HCT116 (cell line): ENCODE measurements around the gene HDDC3. TPM values are rescaled to one million over a fixed set of nuclear protein-coding genes. Genes with fewer than 3 reads are reported as not detected.

Experiments used
- CEBPB ChIP-seq: IDR thresholded peaks from 2 replicates; pipeline ENCODE4 v1.6.1; 2012; ENCODE audit warnings: low read depth
- EGR1 ChIP-seq: IDR thresholded peaks from 2 replicates; pipeline ENCODE4 v1.6.1; 2012; ENCODE audit warnings: low read depth
- ELF1 ChIP-seq: IDR thresholded peaks from 2 replicates; pipeline ENCODE4 v1.6.1; 2012; ENCODE audit warnings: low read depth, borderline replicate concordance
- EZH2 ChIP-seq: fragments of 200-600 bp; sonication (generic); IDR thresholded peaks from 2 replicates; pipeline ENCODE4 v1.6.1; 2017; ENCODE audit warnings: antibody characterized with exemption, mixed run types
- JUND ChIP-seq: IDR thresholded peaks from 2 replicates; pipeline ENCODE4 v1.6.1; 2012
- POLR2AphosphoS5 ChIP-seq: IDR thresholded peaks from 2 replicates; pipeline ENCODE4 v1.6.1; 2011; ENCODE audit warnings: mild to moderate bottlenecking, low read depth, low read length, moderate library complexity
- TCF7L2 ChIP-seq: IDR thresholded peaks from 2 replicates; pipeline ENCODE4 v1.7.0; 2011; ENCODE audit warnings: borderline replicate concordance, inconsistent platforms; ENCODE audit not compliant: insufficient read depth, insufficient read length; ENCODE audit errors: extremely low read depth
- total RNA-seq: library from RNA; stranded (reverse); gene quantifications from one replicate; pipeline ENCODE4 v1.2.1, GENCODE V29; 2021; ENCODE audit not compliant: unreplicated experiment
- TF ChIP-seq, protein P1 (sequence below): IDR thresholded peaks from 2 replicates; pipeline ENCODE4 v1.6.1; 2012
- TF ChIP-seq, protein P2 (sequence below), 3 experiments: fragments of 200-600 bp in 1 of 3; sonication (generic) in 1 of 3; IDR thresholded peaks in 2 of 3; conservative IDR thresholded peaks in 1 of 3; 2 replicates each; pipeline ENCODE4 v1.5.1; 2012 to 2017; ENCODE audit warnings: low read depth in 2 of 3, low read length in 2 of 3, antibody characterized with exemption in 1 of 3, borderline replicate concordance in 1 of 3, control low read depth in 1 of 3, mild to moderate bottlenecking in 1 of 3, mixed read lengths in 1 of 3, mixed run types in 1 of 3, moderate library complexity in 1 of 3; ENCODE audit not compliant: insufficient read depth in 1 of 3
- TF ChIP-seq, protein P3 (sequence below): IDR thresholded peaks from 2 replicates; pipeline ENCODE4 v1.6.1; 2012; ENCODE audit warnings: low read depth

HDDC3 gene
- total RNA-seq, 1 experiment from 2014 or later, result 20.4 TPM

DNA sequence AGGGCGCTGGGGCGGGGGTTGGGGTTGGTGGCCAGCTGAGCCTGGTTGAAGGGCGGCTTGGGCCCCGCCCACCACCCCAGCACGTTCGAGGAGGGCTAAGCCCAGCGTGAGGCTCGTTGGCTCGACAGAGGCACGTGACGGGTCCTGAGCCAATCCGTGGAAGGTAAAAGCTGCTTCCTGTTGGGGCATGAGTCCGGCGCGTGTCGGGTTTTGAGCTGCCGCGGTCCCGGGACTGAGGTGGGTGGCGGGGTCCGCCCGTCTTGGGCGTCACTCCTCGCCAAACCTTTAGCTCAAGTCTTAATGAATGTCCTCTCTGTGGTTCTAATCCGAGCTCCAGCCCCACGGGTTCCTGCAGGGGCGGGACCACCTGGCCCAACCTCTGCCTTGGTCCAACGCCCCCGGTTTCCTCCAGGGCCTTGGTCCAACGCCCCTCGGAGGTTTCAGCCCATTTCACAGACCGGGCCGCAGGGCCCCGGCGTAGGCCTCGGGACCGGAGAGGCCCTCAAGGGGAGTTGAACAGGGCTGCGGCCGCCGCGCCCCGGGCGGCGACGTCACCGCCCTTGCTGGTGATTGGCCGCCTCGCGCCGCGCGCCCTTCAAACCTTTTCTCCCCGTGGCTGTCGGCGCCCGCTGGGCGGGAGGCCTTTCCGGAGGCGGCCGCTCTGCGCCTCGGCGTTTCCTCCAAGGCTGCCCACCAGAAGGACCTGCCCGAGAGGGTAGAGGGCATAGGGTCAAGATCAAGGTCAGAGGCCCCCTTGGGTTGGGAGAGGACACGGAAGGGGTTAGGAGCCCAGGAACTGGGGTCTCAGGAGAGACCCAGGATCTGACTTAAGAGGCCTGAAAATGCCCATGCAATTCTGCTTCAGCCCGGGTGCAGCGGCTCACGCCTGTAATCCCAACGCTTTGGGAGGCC is 22.6 kb upstream of the HDDC3 start, which contains the start of gene RCCD1 (continued):
- peak; percentile 87 for TF ChIP-seq POLR2AphosphoS5
- no peak for TF ChIP-seq CEBPB
- TF ChIP-seq, protein P1, sequence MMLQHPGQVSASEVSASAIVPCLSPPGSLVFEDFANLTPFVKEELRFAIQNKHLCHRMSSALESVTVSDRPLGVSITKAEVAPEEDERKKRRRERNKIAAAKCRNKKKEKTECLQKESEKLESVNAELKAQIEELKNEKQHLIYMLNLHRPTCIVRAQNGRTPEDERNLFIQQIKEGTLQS, result no peak
- TF ChIP-seq EGR1, result peak; percentile 80
- no peak for TF ChIP-seq JUND
- peak; percentile 58 for TF ChIP-seq TCF7L2
- no peak; the same call in 1 of the 2 replicates for TF ChIP-seq ELF1
- TF ChIP-seq, protein P2, sequence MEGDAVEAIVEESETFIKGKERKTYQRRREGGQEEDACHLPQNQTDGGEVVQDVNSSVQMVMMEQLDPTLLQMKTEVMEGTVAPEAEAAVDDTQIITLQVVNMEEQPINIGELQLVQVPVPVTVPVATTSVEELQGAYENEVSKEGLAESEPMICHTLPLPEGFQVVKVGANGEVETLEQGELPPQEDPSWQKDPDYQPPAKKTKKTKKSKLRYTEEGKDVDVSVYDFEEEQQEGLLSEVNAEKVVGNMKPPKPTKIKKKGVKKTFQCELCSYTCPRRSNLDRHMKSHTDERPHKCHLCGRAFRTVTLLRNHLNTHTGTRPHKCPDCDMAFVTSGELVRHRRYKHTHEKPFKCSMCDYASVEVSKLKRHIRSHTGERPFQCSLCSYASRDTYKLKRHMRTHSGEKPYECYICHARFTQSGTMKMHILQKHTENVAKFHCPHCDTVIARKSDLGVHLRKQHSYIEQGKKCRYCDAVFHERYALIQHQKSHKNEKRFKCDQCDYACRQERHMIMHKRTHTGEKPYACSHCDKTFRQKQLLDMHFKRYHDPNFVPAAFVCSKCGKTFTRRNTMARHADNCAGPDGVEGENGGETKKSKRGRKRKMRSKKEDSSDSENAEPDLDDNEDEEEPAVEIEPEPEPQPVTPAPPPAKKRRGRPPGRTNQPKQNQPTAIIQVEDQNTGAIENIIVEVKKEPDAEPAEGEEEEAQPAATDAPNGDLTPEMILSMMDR (IDR thresholded peaks at IDR 0.05 in 2 of 3, conservative IDR thresholded peaks at IDR 0.05 in 1 of 3; ENCODE audit: borderline replicate concordance in 1 of 3, insufficient read depth in 1 of 3, low read depth in 2 of 3, low read length in 2 of 3), result no peak
- TF ChIP-seq, protein P3, sequence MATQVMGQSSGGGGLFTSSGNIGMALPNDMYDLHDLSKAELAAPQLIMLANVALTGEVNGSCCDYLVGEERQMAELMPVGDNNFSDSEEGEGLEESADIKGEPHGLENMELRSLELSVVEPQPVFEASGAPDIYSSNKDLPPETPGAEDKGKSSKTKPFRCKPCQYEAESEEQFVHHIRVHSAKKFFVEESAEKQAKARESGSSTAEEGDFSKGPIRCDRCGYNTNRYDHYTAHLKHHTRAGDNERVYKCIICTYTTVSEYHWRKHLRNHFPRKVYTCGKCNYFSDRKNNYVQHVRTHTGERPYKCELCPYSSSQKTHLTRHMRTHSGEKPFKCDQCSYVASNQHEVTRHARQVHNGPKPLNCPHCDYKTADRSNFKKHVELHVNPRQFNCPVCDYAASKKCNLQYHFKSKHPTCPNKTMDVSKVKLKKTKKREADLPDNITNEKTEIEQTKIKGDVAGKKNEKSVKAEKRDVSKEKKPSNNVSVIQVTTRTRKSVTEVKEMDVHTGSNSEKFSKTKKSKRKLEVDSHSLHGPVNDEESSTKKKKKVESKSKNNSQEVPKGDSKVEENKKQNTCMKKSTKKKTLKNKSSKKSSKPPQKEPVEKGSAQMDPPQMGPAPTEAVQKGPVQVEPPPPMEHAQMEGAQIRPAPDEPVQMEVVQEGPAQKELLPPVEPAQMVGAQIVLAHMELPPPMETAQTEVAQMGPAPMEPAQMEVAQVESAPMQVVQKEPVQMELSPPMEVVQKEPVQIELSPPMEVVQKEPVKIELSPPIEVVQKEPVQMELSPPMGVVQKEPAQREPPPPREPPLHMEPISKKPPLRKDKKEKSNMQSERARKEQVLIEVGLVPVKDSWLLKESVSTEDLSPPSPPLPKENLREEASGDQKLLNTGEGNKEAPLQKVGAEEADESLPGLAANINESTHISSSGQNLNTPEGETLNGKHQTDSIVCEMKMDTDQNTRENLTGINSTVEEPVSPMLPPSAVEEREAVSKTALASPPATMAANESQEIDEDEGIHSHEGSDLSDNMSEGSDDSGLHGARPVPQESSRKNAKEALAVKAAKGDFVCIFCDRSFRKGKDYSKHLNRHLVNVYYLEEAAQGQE, result no peak
- TF ChIP-seq EZH2, result no peak
